HUES6 (cell line): ENCODE results near the gene SCT.

ENCODE experiments used
- H3K27ac ChIP-seq: 2 replicates; pipeline ENCODE4 v1.7.0; 2013; ENCODE audit warnings: low read depth, mild to moderate bottlenecking, low read length, inconsistent platforms
- H3K27me3 ChIP-seq: 2 replicates; pipeline ENCODE4 v1.6.1; 2013; ENCODE audit warnings: low read length; ENCODE audit not compliant: control insufficient read depth, insufficient read depth
- H3K36me3 ChIP-seq: 2 replicates; pipeline ENCODE4 v1.6.1; 2013; ENCODE audit warnings: low read length; ENCODE audit not compliant: control insufficient read depth, insufficient read depth
- H3K4me1 ChIP-seq: 2 replicates; pipeline ENCODE4 v1.6.1; 2013; ENCODE audit warnings: low read length; ENCODE audit not compliant: control insufficient read depth, insufficient read depth
- H3K4me3 ChIP-seq: 2 replicates; pipeline ENCODE4 v1.5.1; 2013; ENCODE audit warnings: low read depth, low read length
- H3K9ac ChIP-seq: one replicate; pipeline ENCODE4 v1.6.1; 2013; ENCODE audit warnings: mild to moderate bottlenecking, low read length
- H3K9me3 ChIP-seq: 2 replicates; pipeline ENCODE4 v1.6.1; 2013; ENCODE audit warnings: low read depth, low read length; ENCODE audit not compliant: control insufficient read depth, insufficient read depth

Gene SCT

GRCh38 chr11:630871-631270, 3.9 kb upstream of the SCT start:
- H3K9me3 ChIP-seq = no peaks in the 10 kb centered on the region

DNA sequence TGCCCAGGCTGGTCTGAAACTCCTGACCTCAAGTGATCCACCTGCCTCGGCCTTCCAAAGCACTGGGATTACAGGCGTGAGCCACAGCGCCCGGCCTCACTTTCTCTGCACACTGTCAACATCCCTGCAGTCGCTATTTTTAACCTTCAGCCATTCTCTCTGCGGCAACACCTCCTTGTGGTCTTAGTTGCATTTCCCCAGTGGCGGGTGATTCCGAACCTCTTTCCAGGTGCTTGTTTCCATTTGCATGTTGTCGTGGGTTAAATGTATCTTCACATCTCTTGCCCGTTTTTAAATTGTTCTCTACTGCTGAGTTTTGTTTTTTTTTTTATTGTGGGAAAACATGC, 2.2 kb upstream of the SCT start:
- peaks cover 3% of the 10 kb centered on the region; the same call in 1 of the 2 replicates for H3K36me3 ChIP-seq
- no peak overlapping the region for H3K9ac ChIP-seq
- H3K9me3 ChIP-seq = no peaks in the 10 kb centered on the region
- H3K27ac ChIP-seq = no peak overlapping the region
- peaks cover 5% of the 10 kb centered on the region; the same call in 1 of the 2 replicates for H3K27me3 ChIP-seq
- H3K4me3 ChIP-seq = no peak overlapping the region
- 0 out of 2 replicates have a peak, but pooled peaks cover 3% of the 10 kb centered on the region for H3K4me1 ChIP-seq

More at GRCh38 chr11:630871-631270, 3.9 kb upstream of the SCT start:
- Histone ChIP-seq H3K27me3 (peaks cover 17% of the 10 kb centered on the region), H3K9ac (no peak overlapping the region), H3K36me3 (peaks cover 3% of the 10 kb centered on the region; the same call in 1 of the 2 replicates), H3K4me1 (0 out of 2 replicates have a peak, but pooled peaks cover 2% of the 10 kb centered on the region), H3K4me3 (no peak overlapping the region), H3K27ac (no peak overlapping the region)

DNA sequence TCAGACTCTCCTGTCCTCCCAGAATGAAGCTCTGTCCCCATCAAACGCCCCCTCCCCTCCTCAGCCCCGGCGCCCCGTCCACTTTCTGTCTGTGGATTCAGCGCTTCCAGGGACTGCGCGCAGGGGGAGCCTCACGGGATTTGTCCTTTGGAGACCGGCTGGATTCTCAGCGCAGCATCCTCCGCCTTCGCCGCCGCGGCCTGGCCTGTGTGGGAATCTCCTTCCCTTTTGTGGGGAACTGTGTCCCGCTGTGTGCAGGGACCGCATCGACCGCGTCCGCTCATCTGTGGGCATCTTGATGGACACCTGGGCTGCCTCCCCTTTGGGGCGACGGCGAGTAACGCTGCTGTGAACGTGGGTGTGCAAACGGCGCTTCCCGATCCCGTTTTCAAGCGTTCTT, 1.1 kb upstream of the SCT start:
- H3K4me3 ChIP-seq = no peak overlapping the region

DNA sequence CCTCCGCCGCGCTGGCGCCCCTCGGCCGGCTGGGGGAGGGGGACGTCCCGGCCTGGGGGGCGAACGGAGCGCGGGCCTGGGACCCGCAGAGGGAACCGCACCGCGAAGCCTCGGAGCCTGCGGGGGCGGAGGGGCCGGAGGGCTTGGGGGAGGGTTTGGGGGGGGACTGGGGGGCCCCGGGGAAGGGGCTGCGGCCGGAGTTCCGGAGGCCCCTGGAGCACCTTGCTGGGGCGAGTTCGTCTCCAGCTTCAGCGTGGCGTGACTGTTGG, 261 bp upstream of the SCT start:
- H3K4me3 ChIP-seq = no peak overlapping the region; the same call in 1 of the 2 replicates
- no peaks in the 10 kb centered on the region for H3K9me3 ChIP-seq
- H3K27me3 ChIP-seq = peaks cover 5% of the 10 kb centered on the region; the same call in 1 of the 2 replicates
- H3K9ac ChIP-seq = no peak overlapping the region
- no peak overlapping the region for H3K27ac ChIP-seq
- peaks cover 3% of the 10 kb centered on the region; the same call in 1 of the 2 replicates for H3K36me3 ChIP-seq
- H3K4me1 ChIP-seq = 0 out of 2 replicates have a peak, but pooled peaks cover 3% of the 10 kb centered on the region

More for the DNA sequence above, 1.1 kb upstream of the SCT start:
- Histone ChIP-seq H3K4me1 (0 out of 2 replicates have a peak, but pooled peaks cover 3% of the 10 kb centered on the region), H3K36me3 (peaks cover 3% of the 10 kb centered on the region; the same call in 1 of the 2 replicates), H3K9me3 (no peaks in the 10 kb centered on the region), H3K27me3 (peaks cover 5% of the 10 kb centered on the region; the same call in 1 of the 2 replicates), H3K9ac (no peak overlapping the region), H3K27ac (no peak overlapping the region)

- Histone ChIP-seq H3K27me3 (peaks cover 5% of the 10 kb centered on the region; the same call in 1 of the 2 replicates), H3K27ac (no peak overlapping the region), H3K36me3 (peaks cover 3% of the 10 kb centered on the region; the same call in 1 of the 2 replicates), H3K4me3 (no peak overlapping the region), H3K4me1 (0 out of 2 replicates have a peak, but pooled peaks cover 3% of the 10 kb centered on the region), H3K9me3 (no peaks in the 10 kb centered on the region), H3K9ac (no peak overlapping the region)
Measured at GRCh38 chr11:625636-626268, 1.2 kb downstream of the SCT start.

DNA sequence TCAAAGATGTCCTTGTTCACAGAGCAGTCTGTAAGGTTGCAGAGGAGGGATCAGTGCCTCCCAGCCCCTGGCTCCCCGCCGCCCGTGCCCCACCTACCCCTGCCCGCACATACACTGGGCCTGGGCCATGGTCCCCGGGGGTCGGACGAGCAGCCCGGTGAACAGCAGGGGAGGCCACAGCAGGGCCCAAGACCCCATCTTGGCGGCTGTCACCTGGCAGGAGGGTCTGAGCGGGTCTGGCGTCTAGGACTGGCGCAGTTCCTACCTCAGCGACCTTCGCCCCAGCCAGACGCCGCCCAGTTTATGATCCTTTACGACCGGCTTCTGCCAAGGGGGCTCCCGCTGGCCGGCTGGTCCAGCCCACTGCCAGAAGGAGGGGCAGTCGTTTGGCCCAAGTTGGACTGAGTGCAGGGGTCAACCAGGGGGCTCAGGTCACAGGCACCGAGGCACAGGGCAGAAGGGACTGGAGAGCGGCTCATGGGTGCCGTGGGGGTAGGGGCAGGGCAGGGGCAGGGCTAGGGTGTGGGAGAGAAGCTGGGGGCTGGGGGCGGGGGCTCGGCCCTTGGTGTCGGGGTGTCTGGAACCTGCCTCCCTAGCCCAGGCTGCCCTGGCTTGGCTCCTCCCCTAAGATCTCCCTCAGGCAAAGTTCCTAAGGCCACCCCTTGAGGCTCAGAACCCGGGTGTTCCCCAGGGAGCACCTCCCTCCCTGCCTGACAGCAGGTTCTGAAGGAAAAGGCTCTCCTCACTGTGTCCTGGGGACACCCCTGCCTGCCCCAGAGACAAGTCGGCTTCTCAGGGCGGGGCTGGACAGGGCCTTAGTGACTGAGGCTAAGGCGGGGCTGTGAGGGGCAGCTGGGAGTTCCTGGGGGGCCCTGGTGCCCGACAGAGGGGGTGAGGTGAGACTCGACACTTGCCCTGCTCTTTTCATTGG, 2.0 kb downstream of the SCT start, which contains the start of gene CDHR5:
CDHR5 (minus strand) TSS at position 251 of the 931 bp plus-strand sequence; CDS start at position 198, 53 bp downstream.
- Histone ChIP-seq H3K4me3 (no peak within 1 kb of the TSS), H3K36me3 (peaks cover 3% of the 10 kb centered on the region; the same call in 1 of the 2 replicates), H3K9ac (no peak within 1 kb of the TSS), H3K27ac (no peak within 1 kb of the TSS), H3K4me1 (0 out of 2 replicates have a peak, but pooled peaks cover 3% of the 10 kb centered on the region), H3K27me3 (peaks cover 5% of the 10 kb centered on the region; the same call in 1 of the 2 replicates), H3K9me3 (no peaks in the 10 kb centered on the region)

DNA sequence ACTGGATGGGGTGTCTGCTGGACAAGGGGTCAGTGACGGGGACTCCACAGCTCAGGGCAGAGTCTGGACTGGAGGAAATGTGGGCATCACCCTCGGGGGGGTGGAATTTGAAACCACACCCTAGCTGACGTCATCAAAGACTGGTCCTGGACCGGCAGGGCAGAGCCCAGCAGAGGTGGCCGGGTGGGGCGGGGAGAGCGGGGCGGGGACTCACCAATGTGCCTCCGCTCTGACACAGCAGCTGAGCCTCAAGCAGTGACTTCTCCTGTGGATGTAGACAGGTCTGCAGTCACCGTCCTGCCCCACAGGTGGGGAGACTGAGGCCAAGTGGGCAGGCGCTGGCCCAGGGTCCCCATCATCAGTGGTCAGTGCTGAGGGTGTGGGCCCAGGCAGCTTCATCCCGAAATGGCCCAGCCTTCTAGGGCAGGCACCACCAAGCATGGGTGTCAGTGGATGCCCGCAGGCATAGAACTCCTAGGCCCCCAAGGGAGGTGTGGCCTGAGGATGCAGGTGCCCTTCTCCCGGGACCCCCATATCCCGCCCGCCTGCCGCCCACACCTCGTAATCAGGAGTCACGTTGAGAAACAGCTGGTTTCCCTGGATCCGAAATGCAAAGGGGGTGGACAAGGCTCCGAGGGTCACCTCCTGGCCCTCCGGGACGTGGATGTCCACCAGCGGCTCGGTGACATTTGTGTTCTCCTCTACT, 2.8 kb downstream of the SCT start:
- Histone ChIP-seq H3K4me1 (0 out of 2 replicates have a peak, but pooled peaks cover 3% of the 10 kb centered on the region), H3K27me3 (peaks cover 5% of the 10 kb centered on the region; the same call in 1 of the 2 replicates), H3K9ac (no peak overlapping the region), H3K27ac (no peak overlapping the region), H3K9me3 (no peaks in the 10 kb centered on the region), H3K36me3 (peaks cover 3% of the 10 kb centered on the region; the same call in 1 of the 2 replicates), H3K4me3 (no peak overlapping the region)

- no peak overlapping the region for H3K4me3 ChIP-seq
- peaks cover 5% of the 10 kb centered on the region; the same call in 1 of the 2 replicates for H3K27me3 ChIP-seq
- H3K9ac ChIP-seq = no peak overlapping the region
- no peaks in the 10 kb centered on the region for H3K9me3 ChIP-seq
- no peak overlapping the region for H3K27ac ChIP-seq
- H3K36me3 ChIP-seq = peaks cover 2% of the 10 kb centered on the region; the same call in 1 of the 2 replicates
- 0 out of 2 replicates have a peak, but pooled peaks cover 3% of the 10 kb centered on the region for H3K4me1 ChIP-seq
Measured at GRCh38 chr11:623349-623869, 3.6 kb downstream of the SCT start.

DNA sequence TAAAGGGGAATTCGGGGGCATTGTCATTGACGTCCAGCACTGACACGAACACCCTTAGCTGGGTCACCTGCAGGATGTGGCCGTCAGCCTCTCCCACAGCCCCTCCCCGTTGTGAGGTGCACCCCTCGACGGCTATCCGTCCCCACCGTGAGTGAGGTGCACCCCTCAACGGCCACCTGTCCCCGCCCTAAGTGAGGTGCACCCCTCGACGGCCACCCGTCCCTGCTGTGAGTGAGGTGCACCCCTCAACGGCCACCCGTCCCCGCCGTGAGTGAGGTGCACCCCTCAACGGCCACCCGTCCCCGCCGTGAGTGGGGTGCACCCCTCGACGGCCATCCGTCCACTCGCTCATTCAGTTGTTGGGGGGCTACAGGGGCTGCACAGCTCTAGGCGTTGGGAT, 5.1 kb downstream of the SCT start:
- Histone ChIP-seq H3K27ac (no peak overlapping the region), H3K27me3 (no peaks in the 10 kb centered on the region), H3K4me1 (0 out of 2 replicates have a peak, but pooled peaks cover 3% of the 10 kb centered on the region), H3K4me3 (no peak overlapping the region), H3K36me3 (0 out of 2 replicates have a peak, but pooled peaks cover 7% of the 10 kb centered on the region), H3K9ac (no peak overlapping the region), H3K9me3 (no peaks in the 10 kb centered on the region)
